Body of pancreas (tissue), 4 donors: Measurements from ENCODE around the gene LRIT3.

Experiments used
- POLR2A ChIP-seq, 3 donors: fragments of 450-650 bp; IDR thresholded peaks; one replicate each; pipeline ENCODE4 v1.6.1; 2016; ENCODE audit warnings: antibody characterized with exemption in 3 of 3, mild to moderate bottlenecking in 2 of 3
- TF ChIP-seq, protein P1 (sequence below), 7 experiments: fragments of 450-650 bp in 4 of 7; fragments of 200-600 bp in 3 of 7; sonication (generic) in 3 of 7; IDR thresholded peaks; one replicate each; pipeline ENCODE4 v1.5.1; 2016 to 2019; ENCODE audit warnings: antibody characterized with exemption in 7 of 7

DNA sequence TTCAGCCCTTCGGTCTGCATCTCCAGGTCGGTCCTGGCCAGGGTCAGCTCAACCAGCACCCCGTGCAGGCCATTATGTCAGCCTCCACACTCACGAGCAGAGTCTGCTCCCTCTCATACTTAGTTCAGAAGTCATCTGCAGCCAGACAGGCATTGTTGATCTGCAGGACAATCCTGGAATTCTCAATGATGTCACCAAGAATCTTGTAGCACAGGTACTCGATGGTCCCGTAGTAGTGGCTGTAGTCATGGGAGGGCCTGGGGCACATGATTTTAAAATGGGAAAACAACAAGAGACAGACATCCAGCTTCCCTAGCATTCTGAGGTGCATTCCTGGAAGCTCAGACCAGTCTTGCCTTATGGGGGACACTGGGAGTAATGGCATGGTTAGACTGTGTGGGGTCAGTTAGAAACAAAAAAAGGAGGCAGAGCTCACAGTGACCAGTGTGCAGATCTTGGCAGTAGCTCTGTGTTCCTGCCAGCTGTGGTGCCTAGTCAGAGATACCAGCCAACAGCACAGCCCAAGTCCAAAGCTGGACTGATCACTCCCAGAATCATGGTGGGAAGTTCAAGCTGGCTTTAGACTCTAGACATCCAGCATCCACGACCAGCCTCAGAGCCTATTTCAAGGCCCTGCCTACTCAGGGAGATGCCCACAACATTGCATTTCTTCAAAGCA, 31.9 kb downstream of the LRIT3 start:
- TF ChIP-seq POLR2A (IDR thresholded peaks at IDR 0.05): no peak
- TF ChIP-seq, protein P1, sequence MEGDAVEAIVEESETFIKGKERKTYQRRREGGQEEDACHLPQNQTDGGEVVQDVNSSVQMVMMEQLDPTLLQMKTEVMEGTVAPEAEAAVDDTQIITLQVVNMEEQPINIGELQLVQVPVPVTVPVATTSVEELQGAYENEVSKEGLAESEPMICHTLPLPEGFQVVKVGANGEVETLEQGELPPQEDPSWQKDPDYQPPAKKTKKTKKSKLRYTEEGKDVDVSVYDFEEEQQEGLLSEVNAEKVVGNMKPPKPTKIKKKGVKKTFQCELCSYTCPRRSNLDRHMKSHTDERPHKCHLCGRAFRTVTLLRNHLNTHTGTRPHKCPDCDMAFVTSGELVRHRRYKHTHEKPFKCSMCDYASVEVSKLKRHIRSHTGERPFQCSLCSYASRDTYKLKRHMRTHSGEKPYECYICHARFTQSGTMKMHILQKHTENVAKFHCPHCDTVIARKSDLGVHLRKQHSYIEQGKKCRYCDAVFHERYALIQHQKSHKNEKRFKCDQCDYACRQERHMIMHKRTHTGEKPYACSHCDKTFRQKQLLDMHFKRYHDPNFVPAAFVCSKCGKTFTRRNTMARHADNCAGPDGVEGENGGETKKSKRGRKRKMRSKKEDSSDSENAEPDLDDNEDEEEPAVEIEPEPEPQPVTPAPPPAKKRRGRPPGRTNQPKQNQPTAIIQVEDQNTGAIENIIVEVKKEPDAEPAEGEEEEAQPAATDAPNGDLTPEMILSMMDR (IDR thresholded peaks at IDR 0.05): no peak
